Suprapubic skin (tissue), 3 donors: Measurements from ENCODE around the gene RSPRY1.

Source experiments
- POLR2A ChIP-seq, 2 donors: fragments of 450-650 bp; IDR thresholded peaks; one replicate each; pipeline ENCODE4 v1.6.1; 2017; ENCODE audit warnings: antibody characterized with exemption in 2 of 2, mild to moderate bottlenecking in 2 of 2, moderate library complexity in 2 of 2
- TF ChIP-seq, protein P1 (sequence below), 2 donors: fragments of 200-600 bp in 1 of 2; fragments of 450-650 bp in 1 of 2; sonication (generic) in 1 of 2; IDR thresholded peaks; one replicate each; pipeline ENCODE4 v1.5.1; 2016 to 2019; ENCODE audit warnings: antibody characterized with exemption in 2 of 2, mild to moderate bottlenecking in 1 of 2, moderate library complexity in 1 of 2

DNA sequence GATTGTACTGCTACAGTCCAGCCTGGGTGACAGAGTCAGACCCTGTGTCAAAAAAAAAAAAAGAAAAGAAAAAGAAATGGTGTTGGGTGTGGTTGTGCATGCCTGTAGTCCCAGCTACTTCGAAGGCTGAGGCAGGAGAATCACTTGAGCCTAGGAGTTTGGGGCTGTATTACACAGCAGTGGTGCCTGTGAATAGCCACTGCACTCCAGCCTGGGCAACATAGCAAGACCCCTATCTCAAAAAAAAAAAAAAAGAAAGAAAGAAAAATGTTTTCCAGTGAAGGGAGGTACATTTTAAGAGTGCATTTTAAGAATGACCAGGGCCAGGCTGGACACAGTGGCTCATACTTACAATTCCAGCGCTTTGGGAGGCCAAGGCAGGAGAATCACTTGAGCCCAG, 65.2 kb downstream of the RSPRY1 start:
- no peak for TF ChIP-seq POLR2A (IDR thresholded peaks at IDR 0.05)
- TF ChIP-seq, protein P1, sequence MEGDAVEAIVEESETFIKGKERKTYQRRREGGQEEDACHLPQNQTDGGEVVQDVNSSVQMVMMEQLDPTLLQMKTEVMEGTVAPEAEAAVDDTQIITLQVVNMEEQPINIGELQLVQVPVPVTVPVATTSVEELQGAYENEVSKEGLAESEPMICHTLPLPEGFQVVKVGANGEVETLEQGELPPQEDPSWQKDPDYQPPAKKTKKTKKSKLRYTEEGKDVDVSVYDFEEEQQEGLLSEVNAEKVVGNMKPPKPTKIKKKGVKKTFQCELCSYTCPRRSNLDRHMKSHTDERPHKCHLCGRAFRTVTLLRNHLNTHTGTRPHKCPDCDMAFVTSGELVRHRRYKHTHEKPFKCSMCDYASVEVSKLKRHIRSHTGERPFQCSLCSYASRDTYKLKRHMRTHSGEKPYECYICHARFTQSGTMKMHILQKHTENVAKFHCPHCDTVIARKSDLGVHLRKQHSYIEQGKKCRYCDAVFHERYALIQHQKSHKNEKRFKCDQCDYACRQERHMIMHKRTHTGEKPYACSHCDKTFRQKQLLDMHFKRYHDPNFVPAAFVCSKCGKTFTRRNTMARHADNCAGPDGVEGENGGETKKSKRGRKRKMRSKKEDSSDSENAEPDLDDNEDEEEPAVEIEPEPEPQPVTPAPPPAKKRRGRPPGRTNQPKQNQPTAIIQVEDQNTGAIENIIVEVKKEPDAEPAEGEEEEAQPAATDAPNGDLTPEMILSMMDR (IDR thresholded peaks at IDR 0.05): no peak
